Chondrocyte (in vitro differentiated cells): Measurements from ENCODE around the gene SLC7A1. TPM values are rescaled to one million over a fixed set of nuclear protein-coding genes. Genes with fewer than 3 reads are reported as not detected.

Source experiments
- DNase-seq: peaks from one replicate; pipeline ENCODE4 v3.0.0; 2021; ENCODE audit warnings: mixed read lengths, low spot score
- H3K27ac Mint-ChIP-seq: one replicate; pipeline ENCODE4 v1.8.0; 2021; ENCODE audit warnings: mild to moderate bottlenecking, moderate library complexity, mixed read lengths; ENCODE audit not compliant: unreplicated experiment
- H3K27me3 Mint-ChIP-seq: 2 replicates; pipeline ENCODE4 v1.8.0; 2021; ENCODE audit warnings: low read depth, mixed read lengths
- H3K36me3 Mint-ChIP-seq: 2 replicates; pipeline ENCODE4 v1.8.0; 2021; ENCODE audit warnings: low read depth, mixed read lengths
- H3K4me1 Mint-ChIP-seq: 2 replicates; pipeline ENCODE4 v1.8.0; 2021; ENCODE audit warnings: low read depth, mild to moderate bottlenecking, mixed read lengths
- H3K4me3 Mint-ChIP-seq: one replicate; pipeline ENCODE4 v1.8.0; 2021; ENCODE audit warnings: mild to moderate bottlenecking, moderate library complexity, mixed read lengths; ENCODE audit not compliant: unreplicated experiment
- H3K9me3 Mint-ChIP-seq: 2 replicates; pipeline ENCODE4 v1.8.0; 2021; ENCODE audit warnings: low read depth, mixed read lengths
- CTCF ChIP-seq: fragments of 200-600 bp; sonication (generic); IDR thresholded peaks from 2 replicates; pipeline ENCODE4 v1.5.0; 2021; ENCODE audit warnings: antibody characterized with exemption, mild to moderate bottlenecking, moderate library complexity
- total RNA-seq: library from RNA; stranded (reverse); gene quantifications from 3 replicates; pipeline ENCODE4 v1.2.1, GENCODE V29; 2021

The SLC7A1 gene
- total RNA-seq, 1 donor from 2014 or later, result 111 TPM

- Mint-ChIP-seq H3K27ac (no peak overlapping the region), H3K9me3 (no peaks in the 10 kb centered on the region), H3K4me3 (no peak overlapping the region), H3K27me3 (no peaks in the 10 kb centered on the region), H3K4me1 (peaks cover 74% of the 10 kb centered on the region), H3K36me3 (no peaks in the 10 kb centered on the region)
- TF ChIP-seq CTCF, result no peak
- DNase-seq, result no peak
Observed at GRCh38 chr13:29567411-29567810, 28.1 kb downstream of the SLC7A1 start.

GRCh38 chr13:29566206-29566605 is 29.3 kb downstream of the SLC7A1 start:
- DNase-seq, result no peak
- no peak for TF ChIP-seq CTCF
- Mint-ChIP-seq H3K4me1 (peaks cover 77% of the 10 kb centered on the region), H3K36me3 (no peaks in the 10 kb centered on the region), H3K27ac (no peak overlapping the region), H3K27me3 (no peaks in the 10 kb centered on the region), H3K9me3 (no peaks in the 10 kb centered on the region), H3K4me3 (no peak overlapping the region)

- Mint-ChIP-seq H3K9me3 (no peaks in the 10 kb centered on the region), H3K36me3 (no peaks in the 10 kb centered on the region), H3K27me3 (no peaks in the 10 kb centered on the region), H3K4me3 (no peak overlapping the region), H3K27ac (peak overlapping the region; percentile 13), H3K4me1 (peaks cover 77% of the 10 kb centered on the region)
- peak; percentile 72 for TF ChIP-seq CTCF
- DNase-seq, result no peak
Observed at GRCh38 chr13:29564818-29565217, 30.7 kb downstream of the SLC7A1 start.

- TF ChIP-seq CTCF, result no peak
- Mint-ChIP-seq H3K36me3 (no peaks in the 10 kb centered on the region), H3K4me1 (peaks cover 72% of the 10 kb centered on the region), H3K27me3 (no peaks in the 10 kb centered on the region), H3K9me3 (no peaks in the 10 kb centered on the region), H3K4me3 (no peak overlapping the region), H3K27ac (no peak overlapping the region)
- no peak for DNase-seq
Observed at GRCh38 chr13:29564373-29564772, 31.1 kb downstream of the SLC7A1 start.

- H3K9me3 Mint-ChIP-seq, result no peaks in the 10 kb centered on the region
- no peaks in the 10 kb centered on the region for H3K27me3 Mint-ChIP-seq
- DNase-seq, result no peak
- no peak for TF ChIP-seq CTCF
- H3K27ac Mint-ChIP-seq, result no peak overlapping the region
- peaks cover 68% of the 10 kb centered on the region for H3K4me1 Mint-ChIP-seq
- no peak overlapping the region for H3K4me3 Mint-ChIP-seq
- no peaks in the 10 kb centered on the region for H3K36me3 Mint-ChIP-seq
Observed at GRCh38 chr13:29563941-29564340, 31.5 kb downstream of the SLC7A1 start.
